CD4-positive, alpha-beta T cell treated with Interleukin-15 for 1 hour (primary cell): ENCODE data around the gene PAK1IP1.
A peak's percentile ranks its signal among the peaks of the same experiment; 100 is the strongest.
"Not testable (repeated sequence)": the region's sequence is repeated elsewhere in the genome, so short reads cannot be mapped to it uniquely, and the experiment has no call there.

Experiments used
- DNase-seq: peaks from one replicate; pipeline ENCODE4 v3.0.0-alpha.2; 2020

Gene PAK1IP1

GRCh38 chr6:10746915-10747250, 52.1 kb downstream of the PAK1IP1 start:
- DNase-seq = no peak

- peak; percentile 98 for DNase-seq
These were observed 52.6 kb downstream of the PAK1IP1 start, which contains the start of gene TMEM14B for GRCh38 chr6:10747251-10747972. TMEM14B (plus strand) TSS chr6:10747805; CDS start chr6:10749246, 1,441 bp downstream.

GRCh38 chr6:10749734-10750133, 55.0 kb downstream of the PAK1IP1 start:
- no peak for DNase-seq

GRCh38 chr6:10750568-10750967, 55.8 kb downstream of the PAK1IP1 start:
- DNase-seq = not testable (repeated sequence)

GRCh38 chr6:10751757-10752156, 57.0 kb downstream of the PAK1IP1 start:
- DNase-seq = not testable (repeated sequence)

- DNase-seq = no peak
These were observed 61.3 kb downstream of the PAK1IP1 start for GRCh38 chr6:10756085-10756484.
